ENCODE data around the gene NT5DC2. TPM values are rescaled to one million over a fixed set of nuclear protein-coding genes. Genes with fewer than 3 reads are reported as not detected.

The NT5DC2 gene
- total RNA-seq, 1 experiment from 2014 or later: 212 TPM

GRCh38 chr3:52555056-52555455 lies 21.4 kb upstream of the NT5DC2 start:
- no peaks in the 10 kb centered on the region for H3K27me3 Mint-ChIP-seq (ENCODE audit: insufficient read depth, unreplicated experiment)
- Histone ChIP-seq H3K27me3 (replicated peaks; ENCODE audit: control insufficient read depth, insufficient read depth, low read length) (no peaks in the 10 kb centered on the region), H3K4me3 (ENCODE audit: low read depth, low read length) (no peak overlapping the region), H3K36me3 (ENCODE audit: control insufficient read depth, insufficient read depth, low read length) (peaks cover 1% of the 10 kb centered on the region; the same call in 1 of the 2 replicates), H3K4me1 (no peaks in the 10 kb centered on the region), H3K9me3 (no peaks in the 10 kb centered on the region)
- TF ChIP-seq CTCF (IDR thresholded peaks at IDR 0.05; ENCODE audit: insufficient read depth in 1 of 2, low read depth in 1 of 2, low read length in 1 of 2, severe bottlenecking in 1 of 2, unreplicated experiment in 1 of 2): no peak
- intact Hi-C loops (cut with micrococcal nuclease; ENCODE audit: unreplicated experiment): no loop called here
- ChIA-PET CTCF (no interaction called here), POLR2A (no interaction called here)
- DNase-seq: no peak
- H3K36me3 Mint-ChIP-seq (ENCODE audit: insufficient read depth, unreplicated experiment): peaks cover 32% of the 10 kb centered on the region
- no peak overlapping the region for H3K4me3 Mint-ChIP-seq (ENCODE audit: unreplicated experiment)
- no peaks in the 10 kb centered on the region for H3K4me1 Mint-ChIP-seq (ENCODE audit: low read depth, unreplicated experiment)
- no peak overlapping the region for H3K27ac Mint-ChIP-seq (ENCODE audit: unreplicated experiment)
- H3K9me3 Mint-ChIP-seq (ENCODE audit: unreplicated experiment): no peaks in the 10 kb centered on the region
- no TSS peak for BruUV-seq (replicated peaks)

- intact Hi-C loops (cut with micrococcal nuclease; ENCODE audit: unreplicated experiment): no loop called here
- Histone ChIP-seq H3K9me3 (no peaks in the 10 kb centered on the region), H3K36me3 (ENCODE audit: control insufficient read depth, insufficient read depth, low read length) (no peaks in the 10 kb centered on the region; the same call in 1 of the 2 replicates), H3K4me3 (ENCODE audit: low read depth, low read length) (no peak overlapping the region), H3K4me1 (no peaks in the 10 kb centered on the region), H3K27me3 (replicated peaks; ENCODE audit: control insufficient read depth, insufficient read depth, low read length) (no peaks in the 10 kb centered on the region)
- Mint-ChIP-seq H3K4me3 (ENCODE audit: unreplicated experiment) (no peak overlapping the region), H3K36me3 (ENCODE audit: insufficient read depth, unreplicated experiment) (peaks cover 28% of the 10 kb centered on the region), H3K4me1 (ENCODE audit: low read depth, unreplicated experiment) (no peaks in the 10 kb centered on the region), H3K9me3 (ENCODE audit: unreplicated experiment) (no peaks in the 10 kb centered on the region), H3K27me3 (ENCODE audit: insufficient read depth, unreplicated experiment) (no peaks in the 10 kb centered on the region), H3K27ac (ENCODE audit: unreplicated experiment) (no peak overlapping the region)
- BruUV-seq (replicated peaks): no TSS peak
- TF ChIP-seq CTCF (IDR thresholded peaks at IDR 0.05; ENCODE audit: insufficient read depth in 1 of 2, low read depth in 1 of 2, low read length in 1 of 2, severe bottlenecking in 1 of 2, unreplicated experiment in 1 of 2): no peak
- ChIA-PET POLR2A (no interaction called here), CTCF (no interaction called here)
- no peak for DNase-seq
These were observed 20.5 kb upstream of the NT5DC2 start for GRCh38 chr3:52554026-52554755.

DNA sequence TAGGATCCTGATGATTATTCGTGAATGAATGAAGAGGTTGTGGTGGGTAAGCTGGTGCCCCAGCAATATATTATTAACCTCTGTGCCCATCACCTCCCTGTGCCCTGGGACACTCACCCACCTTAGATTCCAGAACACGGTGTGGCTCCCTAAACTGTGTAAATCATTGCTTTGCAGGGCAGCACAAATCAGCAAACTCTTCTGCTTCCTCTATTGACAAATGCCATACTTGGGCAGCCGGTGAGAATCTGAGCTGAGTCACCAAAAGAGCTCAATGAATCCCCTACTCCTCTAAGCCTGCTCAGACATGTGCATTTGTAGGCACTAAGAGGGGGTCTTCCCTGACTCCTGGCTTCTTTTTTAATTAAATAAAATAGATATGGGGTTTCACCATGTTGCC lies 18.4 kb upstream of the NT5DC2 start:
- H3K4me3 Mint-ChIP-seq (ENCODE audit: unreplicated experiment): no peak overlapping the region
- no peak overlapping the region for H3K27ac Mint-ChIP-seq (ENCODE audit: unreplicated experiment)
- Histone ChIP-seq H3K36me3 (ENCODE audit: control insufficient read depth, insufficient read depth, low read length) (no peaks in the 10 kb centered on the region; the same call in 1 of the 2 replicates), H3K4me1 (no peaks in the 10 kb centered on the region), H3K4me3 (ENCODE audit: low read depth, low read length) (no peak overlapping the region), H3K9me3 (no peaks in the 10 kb centered on the region), H3K27me3 (replicated peaks; ENCODE audit: control insufficient read depth, insufficient read depth, low read length) (no peaks in the 10 kb centered on the region)
- peaks cover 28% of the 10 kb centered on the region for H3K36me3 Mint-ChIP-seq (ENCODE audit: insufficient read depth, unreplicated experiment)
- no peak for DNase-seq
- no peaks in the 10 kb centered on the region for H3K4me1 Mint-ChIP-seq (ENCODE audit: low read depth, unreplicated experiment)
- no peaks in the 10 kb centered on the region for H3K9me3 Mint-ChIP-seq (ENCODE audit: unreplicated experiment)
- BruUV-seq (replicated peaks): no TSS peak
- intact Hi-C loops (cut with micrococcal nuclease; ENCODE audit: unreplicated experiment): no loop called here
- H3K27me3 Mint-ChIP-seq (ENCODE audit: insufficient read depth, unreplicated experiment): no peaks in the 10 kb centered on the region
- ChIA-PET CTCF (no interaction called here), POLR2A (no interaction called here)
- no peak for TF ChIP-seq CTCF (IDR thresholded peaks at IDR 0.05; ENCODE audit: insufficient read depth in 1 of 2, low read depth in 1 of 2, low read length in 1 of 2, severe bottlenecking in 1 of 2, unreplicated experiment in 1 of 2)

Data from Caco-2 (cell line).